HepG2 (cell line): Measurements from ENCODE around the gene MAN1C1. TPM values are rescaled to one million over a fixed set of nuclear protein-coding genes. Genes with fewer than 3 reads are reported as not detected.
"Not testable (repeated sequence)": the region's sequence is repeated elsewhere in the genome, so short reads cannot be mapped to it uniquely, and the experiment has no call there.

Experiments
- ATAC-seq: fragments of 200-7000 bp; cut with Tn5 transposase; 3 replicates; pipeline ENCODE4 v1.9.1; 2020; ENCODE audit warnings: mild to moderate bottlenecking, moderate library complexity
- BruUV-seq: library from RNA; stranded (reverse); fragments of 400-500 nt; replicated peaks from 2 replicates; lab custom pipeline; 2021; lab: Mats Ljungman, UMichigan
- CTCF ChIA-PET: fragments of 300-600 bp; formaldehyde crosslinking; extraction: SDS; loops from one replicate; lab custom pipeline; 2021; ENCODE audit warnings: low total read pairs, inconsistent platforms, low intra/inter-chr PET ratio; lab: Yijun Ruan, JAX
- POLR2A ChIA-PET: fragments of 350-600 bp; sonication (Branson Sonifier 250); formaldehyde crosslinking; loops from one replicate; lab custom pipeline; 2020; ENCODE audit warnings: antibody characterized with exemption, inconsistent platforms; lab: Yijun Ruan, JAX
- DNase-seq: peaks from one replicate; pipeline ENCODE4 v3.0.0-alpha.2; 2015; ENCODE audit warnings: low spot score
- FAIRE-seq: peaks from 3 replicates; lab custom pipeline; 2011; peaks lifted over from hg19 to GRCh38; lab: Jason Lieb, UNC
- H2AFZ ChIP-seq: one replicate; pipeline ENCODE4 v1.6.1; 2011; ENCODE audit warnings: low read length, inconsistent platforms
- H3K27ac ChIP-seq: fragments of 300-600 bp; 3 replicates; pipeline ENCODE4 v1.8.0; 2011; ENCODE audit warnings: mixed run types, mild to moderate bottlenecking, mixed read lengths, low read length, inconsistent platforms; ENCODE audit not compliant: insufficient read depth; ENCODE audit errors: extremely low read length
- H3K27me3 ChIP-seq, 2 experiments: fragments of 200-600 bp in 1 of 2; 2 replicates in 1 of 2; 3 replicates in 1 of 2; pipeline versions ENCODE4 v1.6.0 to v1.8.0; 2011; ENCODE audit warnings: low read length in 2 of 2, mild to moderate bottlenecking in 2 of 2, moderate library complexity in 2 of 2, inconsistent platforms in 1 of 2; ENCODE audit not compliant: insufficient read depth in 2 of 2, control insufficient read depth in 1 of 2
- H3K36me3 ChIP-seq, 2 experiments: fragments of 200-600 bp in 1 of 2; replicated peaks in 1 of 2; 2 replicates in 1 of 2; 3 replicates in 1 of 2; pipeline versions ENCODE4 v1.5.1 to v1.8.0; 2011; ENCODE audit warnings: low read length in 2 of 2, inconsistent platforms in 1 of 2; ENCODE audit not compliant: insufficient read depth in 2 of 2, control insufficient read depth in 1 of 2
- H3K4me1 ChIP-seq: 2 replicates; pipeline ENCODE4 v1.5.1; 2012; ENCODE audit warnings: low read length, inconsistent platforms; ENCODE audit not compliant: insufficient read depth
- H3K4me2 ChIP-seq: 2 replicates; pipeline ENCODE4 v1.6.0; 2011; ENCODE audit warnings: low read depth, low read length, inconsistent platforms
- H3K4me3 ChIP-seq, 3 experiments: fragments of 200-600 bp in 1 of 3; sonication (generic), shearing (Covaris generic) in 1 of 3; replicated peaks in 1 of 3; 2 replicates each; pipeline ENCODE4 v1.5.1; 2011 to 2016; ENCODE audit warnings: low read length in 3 of 3, inconsistent platforms in 2 of 3, low read depth in 2 of 3, mild to moderate bottlenecking in 2 of 3, control low read depth in 1 of 3, mixed read lengths in 1 of 3; ENCODE audit not compliant: insufficient read depth in 1 of 3
- H3K79me2 ChIP-seq: one replicate; pipeline ENCODE4 v1.6.1; 2011; ENCODE audit warnings: low read length, inconsistent platforms; ENCODE audit not compliant: insufficient read depth
- H3K9ac ChIP-seq: 2 replicates; pipeline ENCODE4 v1.6.0; 2011; ENCODE audit warnings: mild to moderate bottlenecking, low read depth, low read length, inconsistent platforms; ENCODE audit not compliant: insufficient read depth
- H3K9me3 ChIP-seq: 2 replicates; pipeline ENCODE4 v1.5.1; 2012; ENCODE audit warnings: mild to moderate bottlenecking, low read length
- H4K20me1 ChIP-seq: 2 replicates; pipeline ENCODE4 v1.6.0; 2011; ENCODE audit warnings: inconsistent platforms, mild to moderate bottlenecking, low read length, moderate library complexity; ENCODE audit not compliant: insufficient read depth
- KDM5B ChIP-seq: sonication (generic); formaldehyde crosslinking; IDR thresholded peaks from 2 replicates; pipeline ENCODE4 v1.4.0; 2020; ENCODE audit warnings: missing genetic modification reagents, mild to moderate bottlenecking, borderline replicate concordance
- MED1 ChIP-seq: sonication (generic); formaldehyde crosslinking; IDR thresholded peaks from 2 replicates; pipeline ENCODE4 v1.4.0; 2020; ENCODE audit warnings: missing genetic modification reagents
- MYC ChIP-seq: sonication (generic); formaldehyde crosslinking; IDR thresholded peaks from 2 replicates; pipeline ENCODE4 v1.9.0; 2021; ENCODE audit warnings: missing genetic modification reagents, borderline replicate concordance
- NFE2 ChIP-seq: sonication (generic); formaldehyde crosslinking; IDR thresholded peaks from 2 replicates; pipeline ENCODE4 v1.4.0; 2020; ENCODE audit warnings: missing genetic modification reagents
- RERE ChIP-seq: IDR thresholded peaks from 2 replicates; pipeline ENCODE4 v1.6.1; 2016; ENCODE audit warnings: low read depth, missing genetic modification reagents, missing compliant biosample characterization
- SAP130 ChIP-seq: IDR thresholded peaks from 2 replicates; pipeline ENCODE4 v1.6.1; 2016; ENCODE audit warnings: low read depth
- TERF1 ChIP-seq: sonication (generic); formaldehyde crosslinking; IDR thresholded peaks from 2 replicates; pipeline ENCODE4 v1.8.0; 2022; ENCODE audit warnings: mild to moderate bottlenecking, missing genetic modification reagents, moderate library complexity
- ZNF383 ChIP-seq: sonication (generic); formaldehyde crosslinking; IDR thresholded peaks from 2 replicates; pipeline ENCODE4 v1.4.0; 2020; ENCODE audit warnings: missing genetic modification reagents, mild to moderate bottlenecking, borderline replicate concordance
- ZNF7 ChIP-seq: IDR thresholded peaks from 2 replicates; pipeline ENCODE4 v1.6.1; 2016; ENCODE audit warnings: missing biosample characterization, missing genetic modification reagents
- WGBS: methylation state at CpG from one replicate; pipeline ENCODE4 v1.1.6; 2017; ENCODE audit warnings: low lambda C conversion rate; 5-methylcytosine and 5-hydroxymethylcytosine counted together
- in situ Hi-C: cut with HindIII; loops from 2 replicates; pipeline ENCODE4 v1.10.0; 2017; ENCODE audit warnings: low pct_unique_long_range_greater_than_20kb; ENCODE audit not compliant: extremely low pct_ligation_motif_present
- intact Hi-C: fragments of 100-400 bp; cut with micrococcal nuclease; formaldehyde crosslinking; loops from one replicate; pipeline ENCODE4 v1.10.0; 2022; ENCODE audit not compliant: unreplicated experiment
- polyA plus RNA-seq, 8 experiments: library from polyadenylated mRNA; depleted of rRNA in 3 of 8; stranded (reverse) in 7 of 8; unstranded in 1 of 8; fragments of >200 nt; fragmentation: Illumina TruSeq in 4 of 8; extraction: Trizol in 4 of 8; gene quantifications; 2 replicates each; pipeline versions ENCODE4 v1.2.1 to v1.2.3, GENCODE V29; 2011 to 2016; ENCODE audit warnings: low read depth in 4 of 8, missing spikeins in 1 of 8, mixed read lengths in 1 of 8; ENCODE audit not compliant: insufficient read depth in 1 of 8
- total RNA-seq, 5 experiments: library from RNA; depleted of rRNA; stranded (reverse); fragments of >200 nt; fragmentation: Illumina TruSeq; extraction: Trizol; gene quantifications; 2 replicates each; pipeline ENCODE4 v1.2.3, GENCODE V29; 2016; ENCODE audit warnings: low read depth in 1 of 5

The MAN1C1 gene
- total and polyA plus RNA-seq, 2 of the 13 experiments (the other 11 are each of a cell fraction or from before 2014, with no cell fraction given), result 0.18 to 0.49 TPM

GRCh38 chr1:25695090-25695770, 78.6 kb downstream of the MAN1C1 start (continued):
- TF ChIP-seq RERE (no peak), MYC (CRISPR knock-in tag) (no peak), SAP130 (CRISPR knock-in tag) (peak; percentile 27; the same call in 1 of the 2 replicates), ZNF7 (CRISPR knock-in tag) (peak; percentile 83), ZNF383 (CRISPR knock-in tag) (no peak)

GRCh38 chr1:25695771-25696311, 79.2 kb downstream of the MAN1C1 start:
- CTCF ChIA-PET, result no interaction called here
- 59% methylated on average over 11 of the region's 11 CpGs for WGBS
- BruUV-seq, result no TSS peak
- no peaks in the 10 kb centered on the region for H3K79me2 ChIP-seq
- 0 out of 2 replicates have a peak, but pooled peaks cover 9% of the 10 kb centered on the region for H3K4me1 ChIP-seq
- no peaks in the 10 kb centered on the region for H3K9me3 ChIP-seq
- POLR2A ChIA-PET, result no interaction called here
- no peak overlapping the region for H3K4me2 ChIP-seq
- no peak overlapping the region for H3K4me3 ChIP-seq
- in situ Hi-C loops, result no loop called here
- H4K20me1 ChIP-seq, result no peaks in the 10 kb centered on the region
- ATAC-seq, result no peak
- DNase-seq, result no peak
- no peak overlapping the region for H3K9ac ChIP-seq
- intact Hi-C loops, result loop anchor here (10.0 kb wide), 1 partner anchor 79 kb away; no protein-coding TSS in a partner anchor
- 0 out of 5 replicates have a peak, but pooled peaks cover 0 to 7% of the 10 kb centered on the region in 2 experiments for H3K27me3 ChIP-seq
- H3K36me3 ChIP-seq, result no peaks in the 10 kb centered on the region
- TF ChIP-seq MED1 (no peak), NFE2 (no peak), TERF1 (CRISPR knock-in tag) (no peak), KDM5B (no peak)
- no peak for FAIRE-seq
- H2AFZ ChIP-seq, result no peak overlapping the region
- no peak overlapping the region for H3K27ac ChIP-seq

GRCh38 chr1:25696643-25697042, 80.1 kb downstream of the MAN1C1 start:
- H3K4me2 ChIP-seq, ATAC-seq, H3K79me2 ChIP-seq, H3K9me3 ChIP-seq, POLR2A ChIA-PET, H3K27me3 ChIP-seq, FAIRE-seq, H3K4me3 ChIP-seq, in situ Hi-C loops, H4K20me1 ChIP-seq, CTCF ChIA-PET, H2AFZ ChIP-seq, DNase-seq, BruUV-seq, H3K9ac ChIP-seq, H3K36me3 ChIP-seq, H3K27ac ChIP-seq, H3K4me1 ChIP-seq: not testable (repeated sequence)
- intact Hi-C loops, result loop anchor here (10.0 kb wide), 1 partner anchor 78 kb away; no protein-coding TSS in a partner anchor
- WGBS, result 40% methylated on average over 4 of the region's 4 CpGs
